IgD-negative memory B cell (primary cell): ENCODE data around the gene TOP1. TPM values are rescaled to one million over a fixed set of nuclear protein-coding genes. Genes with fewer than 3 reads are reported as not detected.

Experiments
- H3K27ac Mint-ChIP-seq, 3 donors: one replicate each; pipeline ENCODE4 v1.8.0; 2020 to 2022; ENCODE audit warnings: mild to moderate bottlenecking in 3 of 3, mixed read lengths in 3 of 3, moderate library complexity in 1 of 3
- H3K27me3 Mint-ChIP-seq: one replicate; pipeline ENCODE4 v1.8.0; 2021; ENCODE audit warnings: mixed read lengths
- H3K36me3 Mint-ChIP-seq: one replicate; pipeline ENCODE4 v1.8.0; 2020; ENCODE audit warnings: mild to moderate bottlenecking, mixed read lengths
- H3K4me1 Mint-ChIP-seq, 3 donors: one replicate each; pipeline ENCODE4 v1.8.0; 2020 to 2022; ENCODE audit warnings: mixed read lengths in 3 of 3, mild to moderate bottlenecking in 1 of 3
- H3K4me3 Mint-ChIP-seq, 4 donors: one replicate each; pipeline ENCODE4 v1.8.0; 2020 to 2022; ENCODE audit warnings: mild to moderate bottlenecking in 4 of 4, mixed read lengths in 4 of 4, moderate library complexity in 3 of 4
- H3K9me3 Mint-ChIP-seq, 3 donors: one replicate each; pipeline ENCODE4 v1.8.0; 2020 to 2021; ENCODE audit warnings: mixed read lengths in 3 of 3, mild to moderate bottlenecking in 1 of 3
- polyA plus RNA-seq: library from polyadenylated mRNA; unstranded; fragments of 300-500 nt; fragmentation: Illumina TruSeq; gene quantifications from one replicate; pipeline ENCODE4 v1.2.3, GENCODE V29; 2021

Gene TOP1
- 17.0 TPM for polyA plus RNA-seq

DNA sequence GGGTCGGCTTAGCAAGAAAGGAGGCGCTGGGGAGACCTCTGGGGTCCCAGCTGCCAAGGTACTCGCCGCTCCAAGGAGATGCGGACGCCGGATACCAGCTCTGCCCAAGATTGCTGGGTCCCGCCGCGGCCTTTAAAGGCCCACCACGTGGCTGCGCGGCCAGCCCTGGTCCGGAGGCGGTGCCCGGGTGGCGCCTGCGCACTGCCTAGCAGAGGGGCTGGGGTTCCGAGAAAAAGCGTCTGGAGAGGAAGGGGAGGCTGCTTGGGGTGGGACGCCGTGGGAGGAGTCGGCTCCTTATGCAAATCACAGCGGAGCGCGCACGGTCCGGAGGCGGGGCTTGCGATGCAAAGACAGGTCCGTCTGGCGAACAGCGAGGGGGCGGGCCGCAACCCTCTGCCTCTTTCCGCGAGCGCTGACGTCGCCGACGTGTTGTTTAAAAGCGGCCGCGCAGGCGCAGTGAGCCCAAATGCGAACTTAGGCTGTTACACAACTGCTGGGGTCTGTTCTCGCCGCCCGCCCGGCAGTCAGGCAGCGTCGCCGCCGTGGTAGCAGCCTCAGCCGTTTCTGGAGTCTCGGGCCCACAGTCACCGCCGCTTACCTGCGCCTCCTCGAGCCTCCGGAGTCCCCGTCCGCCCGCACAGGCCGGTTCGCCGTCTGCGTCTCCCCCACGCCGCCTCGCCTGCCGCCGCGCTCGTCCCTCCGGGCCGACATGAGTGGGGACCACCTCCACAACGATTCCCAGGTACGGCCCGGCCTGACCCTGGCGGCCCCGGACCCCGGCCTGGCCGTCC lies at the start of gene TOP1:
TSS of gene TOP1 (plus strand) at position 464 of the 791 bp plus-strand sequence. CDS start at position 710, 246 bp downstream.
- H3K9me3 Mint-ChIP-seq: no peaks in the 10 kb centered on the region
- H3K4me1 Mint-ChIP-seq: peaks cover 32 to 43% (median 40%) of the 10 kb centered on the region in 3 donors
- H3K27ac Mint-ChIP-seq: peak within 1 kb of the TSS; percentile 89 to 96 (median 96)
- peak within 1 kb of the TSS; percentile 92 to 97 (median 96) for H3K4me3 Mint-ChIP-seq
- H3K36me3 Mint-ChIP-seq: peaks cover 1% of the 10 kb centered on the region
- H3K27me3 Mint-ChIP-seq: peaks cover 2% of the 10 kb centered on the region

DNA sequence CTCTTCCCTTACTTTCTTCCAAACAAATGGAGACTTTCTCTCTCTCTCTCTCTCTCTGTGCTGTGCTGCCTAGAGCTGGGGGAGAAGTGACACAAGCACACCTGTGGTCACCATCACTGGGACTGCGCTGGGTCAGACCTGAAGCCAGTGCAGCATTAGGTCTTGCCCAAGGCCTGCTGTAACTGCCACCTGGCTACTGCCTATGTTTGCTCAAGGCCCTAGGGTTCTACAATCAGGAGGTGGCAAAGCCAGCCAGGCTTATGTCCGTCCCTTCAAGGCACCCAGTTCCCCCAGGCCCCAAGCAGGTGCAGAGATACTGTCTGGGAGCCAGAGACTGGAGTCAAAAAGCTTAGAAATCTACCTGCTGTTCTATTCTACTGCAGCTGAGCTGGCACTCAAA lies 49.4 kb upstream of the TOP1 start:
- H3K27me3 Mint-ChIP-seq: peaks cover 1% of the 10 kb centered on the region
- no peak overlapping the region for H3K4me3 Mint-ChIP-seq
- no peak overlapping the region for H3K27ac Mint-ChIP-seq
- H3K9me3 Mint-ChIP-seq: peaks cover 7 to 27% (median 12%) of the 10 kb centered on the region in 3 donors
- peaks cover 1% of the 10 kb centered on the region for H3K36me3 Mint-ChIP-seq
- H3K4me1 Mint-ChIP-seq: peaks cover 0 to 6% (median 0%) of the 10 kb centered on the region in 3 donors

DNA sequence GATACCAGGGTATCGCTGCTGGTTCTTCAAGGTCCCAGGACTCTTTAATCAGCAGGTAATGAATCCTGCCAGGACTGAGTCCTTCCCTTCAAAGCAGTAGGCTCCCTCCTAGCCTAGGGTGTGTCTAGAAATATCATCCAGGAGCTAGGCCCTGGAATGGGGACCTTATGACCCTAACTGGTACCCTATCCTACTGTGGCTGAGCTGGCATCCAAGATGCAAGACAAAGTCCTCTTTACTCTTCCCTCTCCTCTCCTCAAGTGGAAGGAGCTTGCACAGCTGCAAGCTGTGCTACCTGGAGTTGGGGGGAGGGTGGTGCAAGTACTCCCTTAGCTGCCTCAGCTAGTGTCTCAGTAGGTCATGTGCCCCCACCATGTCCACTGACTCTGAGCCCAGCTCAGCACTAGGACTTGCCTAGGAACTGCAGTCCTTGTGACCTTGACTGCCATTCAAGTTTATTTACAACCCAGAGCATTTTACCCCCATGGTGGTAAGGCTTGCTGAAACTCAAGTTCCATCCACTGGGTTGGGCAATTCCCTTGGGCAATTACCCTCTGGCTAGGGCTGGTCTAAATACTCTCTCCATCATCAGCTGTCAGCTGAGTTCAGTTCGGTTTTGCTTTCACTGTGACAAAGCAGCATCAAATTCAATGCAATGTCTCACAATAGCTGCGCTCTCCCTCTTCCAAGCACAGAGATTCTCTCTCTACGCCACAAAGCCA lies 48.4 kb upstream of the TOP1 start:
- Mint-ChIP-seq H3K9me3 (peaks cover 7 to 27% (median 12%) of the 10 kb centered on the region in 3 donors), H3K27me3 (peaks cover 1% of the 10 kb centered on the region), H3K36me3 (peaks cover 1% of the 10 kb centered on the region), H3K4me3 (no peak overlapping the region), H3K4me1 (peaks cover 0 to 6% (median 0%) of the 10 kb centered on the region in 3 donors), H3K27ac (no peak overlapping the region)

DNA sequence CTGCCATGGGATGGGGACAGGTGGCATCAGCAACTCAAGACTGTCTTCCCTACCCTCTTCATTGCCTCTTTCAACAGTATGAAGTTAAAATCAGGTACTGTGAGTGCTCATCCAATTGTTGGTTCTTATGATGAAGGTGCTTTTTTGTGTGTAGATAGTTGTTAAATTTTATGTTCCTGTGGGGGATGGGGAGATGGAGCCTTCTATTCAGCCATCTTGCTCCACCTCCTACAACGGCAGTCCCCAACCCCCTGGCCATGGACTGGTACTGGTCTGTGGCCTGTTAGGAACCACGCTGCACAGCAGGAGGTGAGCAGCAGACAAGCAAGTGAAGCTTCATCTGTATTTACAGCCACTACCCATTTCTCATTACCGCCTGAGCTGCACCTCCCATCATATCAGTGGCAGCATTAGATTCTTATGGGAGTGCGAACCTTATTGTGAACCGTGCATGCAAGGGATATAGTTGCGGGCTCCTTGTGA lies 47.8 kb upstream of the TOP1 start:
- H3K9me3 Mint-ChIP-seq: peaks cover 7 to 27% (median 12%) of the 10 kb centered on the region in 3 donors
- peaks cover 1% of the 10 kb centered on the region for H3K36me3 Mint-ChIP-seq
- no peak overlapping the region for H3K4me3 Mint-ChIP-seq
- H3K4me1 Mint-ChIP-seq: peaks cover 0 to 6% (median 0%) of the 10 kb centered on the region in 3 donors
- H3K27ac Mint-ChIP-seq: no peak overlapping the region
- H3K27me3 Mint-ChIP-seq: peaks cover under 1% of the 10 kb centered on the region

DNA sequence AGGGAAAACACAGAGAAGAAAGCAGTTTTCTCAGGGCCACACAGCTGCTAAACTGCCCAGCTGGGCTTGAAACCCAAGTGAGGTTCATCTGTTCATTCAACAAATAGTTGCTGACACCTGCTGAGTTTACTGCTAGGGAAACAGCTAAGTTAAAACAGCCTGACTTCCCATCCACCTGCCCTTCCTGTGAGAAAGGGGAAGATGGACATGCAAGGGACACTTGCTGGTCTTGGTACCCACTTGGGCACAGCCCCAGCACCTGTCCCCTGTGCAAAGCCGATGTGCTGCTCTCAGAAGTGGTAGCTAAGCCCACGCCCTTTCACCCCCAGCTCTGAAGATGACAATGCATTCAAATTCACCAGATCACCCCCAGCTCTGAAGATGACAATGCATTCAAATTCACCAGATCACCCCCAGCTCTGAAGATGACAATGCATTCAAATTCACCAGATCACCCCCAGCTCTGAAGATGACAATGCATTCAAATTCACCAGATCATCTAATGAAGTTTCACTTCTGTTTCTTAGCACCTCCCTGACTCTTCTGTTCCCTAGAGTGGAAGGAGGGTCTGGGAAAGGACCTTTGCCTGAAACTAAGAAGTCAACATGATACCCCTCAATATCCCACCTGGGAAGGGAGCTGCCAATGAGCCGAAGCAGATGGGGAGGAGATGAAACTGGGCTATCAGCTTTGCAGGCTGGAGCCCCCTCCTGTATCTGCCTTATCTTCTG lies 46.0 kb upstream of the TOP1 start:
- peaks cover 9 to 15% (median 10%) of the 10 kb centered on the region in 3 donors for H3K4me1 Mint-ChIP-seq
- peak overlapping the region in 1 of 4 donors; percentile 17 for H3K4me3 Mint-ChIP-seq
- no peaks in the 10 kb centered on the region for H3K27me3 Mint-ChIP-seq
- H3K27ac Mint-ChIP-seq: no peak overlapping the region
- peaks cover 2 to 21% (median 6%) of the 10 kb centered on the region in 3 donors for H3K9me3 Mint-ChIP-seq
- H3K36me3 Mint-ChIP-seq: no peaks in the 10 kb centered on the region

DNA sequence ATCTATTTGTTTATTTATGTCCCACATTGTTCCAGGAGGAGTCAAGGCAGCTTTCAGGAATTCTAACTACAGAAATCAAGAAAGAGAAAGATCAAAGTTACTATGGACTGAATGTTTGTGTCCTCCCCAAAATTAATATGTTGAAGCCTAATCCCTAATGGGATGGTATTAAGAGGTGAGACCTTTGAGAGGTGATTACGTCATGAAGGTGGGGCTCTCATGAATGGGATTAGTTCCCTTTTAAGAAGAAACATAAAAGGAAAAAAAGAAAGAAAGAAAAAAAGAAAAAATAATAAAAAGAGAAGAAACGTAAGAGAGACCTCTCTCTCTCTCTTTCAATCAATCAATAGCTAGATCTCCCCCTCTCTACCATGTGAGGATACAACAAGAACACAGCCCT lies 44.7 kb upstream of the TOP1 start:
- H3K4me1 Mint-ChIP-seq: peaks cover 9 to 15% (median 11%) of the 10 kb centered on the region in 3 donors
- no peak overlapping the region for H3K4me3 Mint-ChIP-seq
- peaks cover 0 to 8% (median 0%) of the 10 kb centered on the region in 3 donors for H3K9me3 Mint-ChIP-seq
- H3K27me3 Mint-ChIP-seq: no peaks in the 10 kb centered on the region
- no peaks in the 10 kb centered on the region for H3K36me3 Mint-ChIP-seq
- H3K27ac Mint-ChIP-seq: no peak overlapping the region

DNA sequence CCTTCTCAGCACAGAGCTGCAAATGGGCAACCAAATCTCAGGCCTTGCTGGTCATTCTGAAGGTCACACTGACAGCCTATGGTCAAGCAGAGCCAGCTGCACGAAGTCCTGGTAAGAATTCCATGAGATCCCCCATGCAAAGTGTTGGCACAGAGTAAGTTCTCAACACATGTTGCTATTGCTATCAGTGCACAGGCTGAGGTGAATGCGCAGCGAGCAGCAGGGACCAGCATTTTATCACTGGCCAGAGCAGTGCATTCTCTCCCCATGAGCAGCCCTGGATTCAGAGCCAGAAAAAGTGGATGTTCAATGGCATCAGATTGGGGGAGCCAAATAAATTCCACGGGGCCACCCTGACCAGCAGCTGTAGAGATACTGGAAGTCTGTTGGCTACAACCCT lies 44.1 kb upstream of the TOP1 start:
- no peak overlapping the region for H3K4me3 Mint-ChIP-seq
- H3K9me3 Mint-ChIP-seq: peaks cover 0 to 8% (median 0%) of the 10 kb centered on the region in 3 donors
- no peaks in the 10 kb centered on the region for H3K36me3 Mint-ChIP-seq
- peaks cover 9 to 15% (median 11%) of the 10 kb centered on the region in 3 donors for H3K4me1 Mint-ChIP-seq
- H3K27me3 Mint-ChIP-seq: no peaks in the 10 kb centered on the region
- H3K27ac Mint-ChIP-seq: no peak overlapping the region

DNA sequence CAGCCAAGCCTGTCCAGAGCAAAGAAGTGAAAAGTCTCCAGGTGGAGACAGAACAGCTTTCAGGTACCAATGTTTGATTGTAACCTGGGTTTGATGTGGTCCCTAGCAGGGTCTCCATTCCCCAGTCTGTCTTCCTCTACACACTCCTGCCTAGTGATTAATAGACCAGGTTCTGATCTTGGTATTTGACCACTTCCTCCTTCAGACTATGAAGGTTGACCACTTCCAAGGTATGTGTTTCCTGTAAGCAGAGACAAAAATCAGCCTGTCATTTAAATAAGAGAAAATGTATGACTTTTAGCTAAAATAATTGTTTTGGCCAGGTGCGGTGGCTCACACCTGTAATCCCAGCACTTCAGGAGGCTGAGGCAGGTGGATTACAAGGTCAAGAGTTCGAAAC lies 41.8 kb upstream of the TOP1 start:
- peak overlapping the region in 2 of 3 donors; percentile 31 to 71 for H3K27ac Mint-ChIP-seq
- H3K4me1 Mint-ChIP-seq: peaks cover 25 to 30% (median 26%) of the 10 kb centered on the region in 3 donors
- peaks cover 0 to 8% (median 0%) of the 10 kb centered on the region in 3 donors for H3K9me3 Mint-ChIP-seq
- no peaks in the 10 kb centered on the region for H3K27me3 Mint-ChIP-seq
- peak overlapping the region in 2 of 4 donors; percentile 70 to 77 for H3K4me3 Mint-ChIP-seq
- no peaks in the 10 kb centered on the region for H3K36me3 Mint-ChIP-seq

DNA sequence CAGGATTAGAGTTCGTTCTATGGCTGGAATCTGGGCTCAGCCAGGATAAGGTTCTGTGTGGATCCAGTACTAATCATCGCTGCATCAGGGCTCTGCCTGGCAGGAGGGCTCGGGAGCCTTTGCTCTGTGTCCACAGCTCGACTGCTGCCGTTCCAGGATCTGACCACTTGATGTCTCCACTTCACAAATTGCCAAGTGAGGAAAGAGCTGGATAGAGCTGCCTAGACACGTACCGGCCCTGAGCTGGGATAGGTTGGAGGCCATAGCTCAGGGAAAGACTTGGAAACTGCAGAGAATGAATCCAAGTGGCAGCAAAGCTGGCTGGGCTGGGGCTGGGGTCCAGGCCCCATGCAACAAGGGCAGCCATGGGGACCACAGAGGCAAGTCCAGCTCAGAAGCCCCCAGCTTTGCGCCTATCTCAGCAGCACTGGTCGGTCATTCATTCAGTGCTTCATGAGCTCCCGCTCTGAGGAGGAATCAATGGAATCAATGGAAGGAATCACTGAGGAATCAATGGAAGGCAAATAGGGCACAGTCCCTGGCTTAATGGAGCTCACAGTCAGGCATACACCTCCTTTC lies 38.0 kb upstream of the TOP1 start:
- H3K27me3 Mint-ChIP-seq: no peaks in the 10 kb centered on the region
- no peaks in the 10 kb centered on the region for H3K36me3 Mint-ChIP-seq
- peak overlapping the region; percentile 25 to 87 (median 80) for H3K27ac Mint-ChIP-seq
- H3K4me1 Mint-ChIP-seq: peaks cover 35 to 36% (median 35%) of the 10 kb centered on the region in 3 donors
- peak overlapping the region; percentile 7 to 81 (median 53) for H3K4me3 Mint-ChIP-seq
- no peaks in the 10 kb centered on the region for H3K9me3 Mint-ChIP-seq

DNA sequence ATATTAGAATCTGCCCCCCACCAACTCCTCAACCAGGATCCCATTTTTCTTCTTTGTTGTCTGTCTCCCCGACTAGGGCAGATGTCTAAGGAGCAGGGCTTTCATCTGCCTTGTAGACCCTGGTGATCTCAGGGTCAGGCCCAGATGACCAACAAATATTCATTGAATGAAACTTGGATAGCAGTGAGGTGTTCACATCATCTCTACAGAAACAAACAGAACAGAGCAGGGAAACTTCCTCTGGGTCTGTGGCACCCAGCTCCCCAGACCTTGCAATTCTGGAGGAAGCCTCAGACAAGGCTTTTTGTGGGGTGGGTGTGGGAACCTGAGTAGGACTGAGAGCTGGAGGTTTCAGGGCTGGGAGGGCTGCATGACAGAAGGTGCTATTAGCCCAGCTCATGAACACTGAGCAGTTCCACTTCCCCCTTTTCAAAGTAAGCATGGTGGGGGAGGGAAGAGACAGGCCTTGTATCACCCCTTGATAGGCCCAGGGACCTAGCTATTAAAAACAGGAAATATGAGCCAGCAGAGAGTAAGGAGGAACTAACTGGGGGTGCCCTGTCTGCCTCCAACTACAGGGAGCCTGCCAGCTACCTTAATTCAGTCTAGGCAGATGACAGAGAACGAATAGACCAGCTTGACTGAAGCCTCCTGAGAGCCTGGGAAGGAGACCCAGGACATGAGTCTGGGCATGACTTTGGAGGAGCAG lies 37.3 kb upstream of the TOP1 start:
- Mint-ChIP-seq H3K36me3 (no peaks in the 10 kb centered on the region), H3K9me3 (no peaks in the 10 kb centered on the region), H3K27me3 (no peaks in the 10 kb centered on the region), H3K27ac (peak overlapping the region; percentile 25 to 94 (median 80)), H3K4me3 (peak overlapping the region; percentile 7 to 81 (median 59)), H3K4me1 (peaks cover 32 to 36% (median 35%) of the 10 kb centered on the region in 3 donors)

DNA sequence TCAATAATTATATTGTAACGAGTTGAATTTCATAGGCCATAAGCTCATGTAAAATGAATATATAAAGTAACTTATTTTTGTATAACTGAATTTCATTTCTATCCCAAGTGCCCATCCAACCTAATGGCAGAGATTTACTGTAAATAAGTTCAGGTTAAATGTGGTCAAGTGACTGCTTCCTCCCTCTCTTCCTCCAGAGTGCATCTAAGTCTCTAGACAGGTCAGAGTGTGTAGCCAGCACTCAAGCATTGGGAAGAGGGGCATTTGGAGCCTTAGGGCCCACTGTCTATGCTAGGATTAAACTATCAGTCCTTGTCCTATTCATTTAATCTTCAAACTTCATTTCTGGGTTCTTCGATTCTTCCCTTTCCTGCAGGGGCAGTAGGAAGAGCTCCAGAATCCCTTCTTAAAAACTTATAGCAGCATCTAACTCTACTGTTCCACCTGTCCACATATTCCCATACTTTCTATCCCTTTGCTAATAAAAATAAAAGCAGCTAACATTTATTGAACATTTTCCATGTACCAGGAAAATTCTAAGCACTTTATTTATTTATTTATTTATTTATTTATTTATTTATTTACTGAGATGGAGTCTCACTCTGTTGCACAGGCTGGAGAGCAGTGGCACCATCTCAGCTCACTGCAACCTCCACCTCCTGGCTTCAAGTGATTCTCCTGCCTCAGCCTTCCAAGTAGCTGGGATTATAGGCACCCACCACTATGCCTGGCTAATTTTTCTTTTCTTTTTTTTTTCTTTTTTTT lies 36.1 kb upstream of the TOP1 start:
- Mint-ChIP-seq H3K27ac (peak overlapping the region in 2 of 3 donors; percentile 80 to 94), H3K4me1 (peaks cover 26 to 31% (median 29%) of the 10 kb centered on the region in 3 donors), H3K27me3 (no peaks in the 10 kb centered on the region), H3K9me3 (no peaks in the 10 kb centered on the region), H3K4me3 (peak overlapping the region in 2 of 4 donors; percentile 77 to 86), H3K36me3 (no peaks in the 10 kb centered on the region)

DNA sequence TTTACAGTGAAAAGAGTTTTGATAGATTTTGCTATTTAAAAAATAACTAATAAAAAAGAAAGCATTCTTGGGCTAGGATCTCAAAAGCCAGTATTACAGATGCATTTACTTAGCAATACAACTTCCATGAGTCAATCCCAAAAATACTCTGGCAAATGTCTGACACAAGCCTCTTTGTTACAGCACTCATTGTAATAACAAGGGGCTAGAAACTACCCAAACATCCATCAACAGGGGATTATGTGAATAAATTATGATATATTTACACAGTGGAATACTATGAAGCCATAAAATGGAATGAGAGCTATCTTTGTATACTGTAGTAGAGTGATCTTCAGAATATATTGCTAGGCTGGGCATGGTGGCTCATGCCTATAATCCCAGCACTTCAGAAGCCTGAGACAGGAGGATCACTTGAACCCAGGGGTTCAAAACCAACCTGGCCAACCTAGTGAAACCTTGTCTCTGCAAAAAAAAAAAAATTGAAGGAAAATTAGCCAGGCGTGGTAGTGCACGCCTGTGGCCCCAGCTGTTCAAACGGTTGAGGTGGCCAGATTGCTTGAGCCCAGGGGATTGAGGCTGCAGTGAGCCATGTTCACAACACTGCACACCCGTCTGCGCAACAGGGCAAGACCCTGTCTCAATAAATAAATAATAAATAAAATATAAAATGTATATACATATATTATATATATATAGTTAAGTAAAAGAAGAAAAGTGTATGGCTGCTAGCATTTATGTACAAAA lies 34.7 kb upstream of the TOP1 start:
- Mint-ChIP-seq H3K4me1 (peaks cover 27 to 31% (median 27%) of the 10 kb centered on the region in 3 donors), H3K36me3 (no peaks in the 10 kb centered on the region), H3K9me3 (no peaks in the 10 kb centered on the region), H3K4me3 (no peak overlapping the region), H3K27me3 (no peaks in the 10 kb centered on the region), H3K27ac (peak overlapping the region in 1 of 3 donors; percentile 46)

DNA sequence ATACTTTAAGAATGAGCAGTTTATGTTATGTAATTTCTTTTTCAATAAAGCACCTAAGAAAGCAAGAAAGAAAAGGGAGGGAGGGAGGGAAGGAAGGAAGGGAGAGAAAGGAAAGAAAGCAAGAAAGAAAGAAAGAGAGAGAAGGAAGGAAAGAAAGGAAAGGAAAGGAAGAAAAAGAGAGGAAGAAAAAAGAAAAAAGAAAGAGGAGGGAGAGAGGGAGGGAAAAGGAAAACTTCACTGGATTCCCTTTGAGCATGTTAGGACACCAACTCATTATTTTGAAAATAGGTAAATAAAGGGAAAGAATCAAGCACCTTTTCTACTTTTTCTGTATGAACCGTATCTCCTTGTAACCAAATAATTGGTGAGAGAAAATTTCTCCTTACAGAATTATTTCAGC lies 32.3 kb upstream of the TOP1 start:
- no peak overlapping the region for H3K4me3 Mint-ChIP-seq
- H3K27ac Mint-ChIP-seq: no peak overlapping the region
- H3K36me3 Mint-ChIP-seq: no peaks in the 10 kb centered on the region
- peaks cover 0 to 3% (median 0%) of the 10 kb centered on the region in 3 donors for H3K9me3 Mint-ChIP-seq
- peaks cover 13 to 21% (median 19%) of the 10 kb centered on the region in 3 donors for H3K4me1 Mint-ChIP-seq
- H3K27me3 Mint-ChIP-seq: no peaks in the 10 kb centered on the region
